TTC549 (cell line): ENCODE data around the gene RSPH10B.
"Not testable (repeated sequence)": the region's sequence is repeated elsewhere in the genome, so short reads cannot be mapped to it uniquely, and the experiment has no call there.

ENCODE experiments used
- FAIRE-seq: peaks from 2 replicates; lab custom pipeline; 2012; peaks lifted over from hg19 to GRCh38; lab: Jason Lieb, UNC

RSPH10B gene

DNA sequence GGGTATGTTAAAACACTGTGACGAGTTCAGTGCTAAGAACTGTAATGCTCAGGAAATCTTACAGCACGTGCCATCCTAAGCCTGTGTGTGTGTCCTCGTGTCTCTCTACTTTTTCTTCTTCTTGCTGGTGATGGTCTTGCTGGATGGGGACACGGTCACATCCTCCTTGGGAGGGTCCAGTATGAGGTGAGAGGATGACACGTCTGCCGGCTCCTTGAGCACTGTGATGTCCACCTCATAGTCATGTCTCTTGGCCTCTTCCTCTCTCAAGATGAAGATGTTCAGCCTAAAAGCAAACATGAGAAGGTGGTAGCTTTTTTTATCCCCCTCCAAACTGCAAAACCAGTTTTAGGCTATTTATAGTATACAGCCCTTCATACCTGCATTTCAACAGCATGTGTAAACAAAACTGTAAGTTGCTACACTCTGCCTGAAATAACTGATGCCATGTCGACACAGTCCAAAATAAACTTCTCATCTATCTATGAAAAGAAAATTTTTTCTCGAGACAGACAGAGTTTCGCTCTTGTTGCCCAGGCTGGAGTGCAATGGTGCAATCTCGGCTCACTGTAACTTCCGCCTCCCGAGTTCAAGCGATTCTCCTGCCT, 44.1 kb downstream of the RSPH10B start:
- not testable (repeated sequence) for FAIRE-seq

DNA sequence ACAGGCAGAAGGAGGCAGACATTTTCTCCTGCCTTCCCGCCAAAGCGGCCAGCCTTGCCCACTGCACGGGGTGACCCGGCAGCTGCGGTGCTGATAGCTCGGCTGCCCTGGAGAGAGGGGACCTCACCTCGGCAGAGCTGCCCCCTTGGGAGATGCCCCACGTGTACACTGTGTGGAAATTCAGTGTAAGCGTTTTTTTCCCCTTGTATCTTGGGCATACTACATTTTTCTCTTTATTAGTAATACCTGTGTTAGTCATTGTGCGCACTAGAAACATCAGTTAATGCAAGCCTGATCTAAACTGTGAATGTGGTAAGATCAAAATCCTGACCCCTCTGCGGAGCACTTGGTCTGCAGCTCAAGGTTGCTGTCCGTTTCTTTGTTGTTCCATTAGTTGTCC, 45.9 kb downstream of the RSPH10B start:
- FAIRE-seq: not testable (repeated sequence)

DNA sequence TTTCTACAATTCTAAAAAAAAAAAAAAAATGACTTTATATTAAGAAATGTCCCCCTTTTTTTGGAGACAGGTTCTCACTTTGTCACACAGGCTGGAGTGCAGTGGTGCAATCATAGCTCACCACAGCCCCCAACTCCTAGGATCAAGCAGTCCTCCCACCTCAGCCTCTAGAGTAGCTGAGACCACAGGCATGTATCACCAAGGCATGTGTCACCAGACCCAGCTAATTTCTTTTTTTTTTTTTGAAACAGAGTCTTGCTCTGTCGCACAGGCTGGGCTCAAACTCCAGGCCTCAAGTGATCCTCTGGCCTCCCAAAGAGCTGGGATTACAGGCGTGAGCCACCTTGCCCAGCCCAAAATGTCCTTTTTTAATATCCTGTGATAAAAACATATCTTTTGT, 46.3 kb downstream of the RSPH10B start:
- not testable (repeated sequence) for FAIRE-seq

DNA sequence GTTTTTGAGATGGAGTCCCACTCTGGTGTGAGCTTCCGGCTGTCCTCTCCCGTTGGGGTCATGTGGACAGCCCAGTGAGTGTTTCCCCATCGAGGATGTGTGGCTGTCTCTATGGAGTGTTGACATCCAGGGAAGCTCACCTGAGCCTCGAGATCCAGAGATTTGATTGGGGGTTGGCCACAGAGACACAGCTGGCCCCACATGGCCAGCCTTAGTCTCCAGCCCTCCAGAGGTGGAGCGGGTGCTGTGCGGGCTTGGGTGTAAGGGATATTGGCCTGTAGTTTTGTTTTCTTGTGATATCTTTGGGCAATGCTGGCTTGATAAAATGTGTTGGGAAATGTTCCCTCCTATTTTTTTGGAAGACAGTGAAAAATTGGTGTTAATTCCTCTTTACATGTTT, 54.0 kb downstream of the RSPH10B start:
- not testable (repeated sequence) for FAIRE-seq

- FAIRE-seq: not testable (repeated sequence)
These were observed 61.7 kb downstream of the RSPH10B start for GRCh38 chr7:5908835-5909234.

DNA sequence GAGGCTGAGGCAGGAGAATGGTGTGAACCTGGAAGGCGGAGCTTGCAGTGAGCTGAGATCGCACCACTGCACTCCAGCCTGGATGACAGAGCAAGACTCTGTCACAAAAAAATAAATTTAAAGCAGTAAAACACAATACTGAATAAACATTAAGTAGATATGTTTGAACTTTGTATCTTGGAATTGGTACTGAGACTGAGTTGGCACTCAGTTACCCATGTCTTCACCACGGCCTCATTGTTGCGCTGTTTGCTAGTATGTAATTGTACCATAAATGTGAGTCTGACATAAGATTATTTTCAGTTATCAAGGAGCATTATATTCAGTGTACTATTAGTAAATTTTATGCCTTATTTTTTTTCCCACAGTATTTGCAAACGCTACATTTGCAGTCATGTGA, 65.8 kb downstream of the RSPH10B start:
- FAIRE-seq: not testable (repeated sequence)

GRCh38 chr7:5903002-5903401, 67.5 kb downstream of the RSPH10B start:
- not testable (repeated sequence) for FAIRE-seq

DNA sequence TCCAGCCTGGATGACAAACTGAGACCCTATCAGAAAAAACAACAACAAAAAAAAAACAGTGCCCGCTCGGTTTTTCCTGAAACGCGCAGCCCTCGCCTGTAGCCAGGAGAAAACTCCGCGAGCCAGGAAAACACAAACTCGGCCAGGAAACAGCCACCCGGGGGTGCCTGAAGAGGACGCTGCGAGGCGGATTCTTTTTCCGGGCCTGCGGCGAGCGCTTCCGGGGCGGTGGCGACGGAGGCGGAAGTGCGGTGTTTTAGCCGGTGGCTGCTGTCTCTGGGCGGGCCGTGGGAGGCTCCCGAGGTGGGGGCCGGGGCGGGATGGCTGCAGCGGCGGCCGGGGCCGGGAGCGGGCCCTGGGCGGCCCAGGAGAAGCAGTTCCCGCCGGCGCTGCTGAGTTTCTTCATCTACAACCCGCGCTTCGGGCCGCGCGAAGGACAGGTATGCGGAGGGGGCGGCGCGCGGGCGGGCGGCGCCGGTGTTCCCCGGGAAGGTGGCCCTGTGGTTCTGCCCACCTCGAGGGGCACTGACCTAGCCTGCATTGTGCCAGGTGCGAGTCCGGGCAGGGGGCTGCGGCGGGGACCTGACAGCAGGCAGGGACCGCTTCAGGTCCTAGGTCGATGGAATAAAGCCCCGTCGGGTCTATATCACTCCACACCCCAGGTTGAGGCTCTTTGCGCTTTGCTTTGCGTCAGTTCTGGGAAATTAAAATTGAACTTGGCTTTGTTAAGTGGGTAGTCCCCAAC, 71.8 kb downstream of the RSPH10B start, which contains the start of gene CCZ1:
Gene CCZ1 (plus strand): TSS at position 254 of the 745 bp plus-strand sequence. CDS start 67 bp downstream, at position 321.
- FAIRE-seq: not testable (repeated sequence)

GRCh38 chr7:5897369-5897919, 73.0 kb downstream of the RSPH10B start:
- not testable (repeated sequence) for FAIRE-seq

GRCh38 chr7:5892498-5892897, 78.0 kb downstream of the RSPH10B start:
- FAIRE-seq: no peak

DNA sequence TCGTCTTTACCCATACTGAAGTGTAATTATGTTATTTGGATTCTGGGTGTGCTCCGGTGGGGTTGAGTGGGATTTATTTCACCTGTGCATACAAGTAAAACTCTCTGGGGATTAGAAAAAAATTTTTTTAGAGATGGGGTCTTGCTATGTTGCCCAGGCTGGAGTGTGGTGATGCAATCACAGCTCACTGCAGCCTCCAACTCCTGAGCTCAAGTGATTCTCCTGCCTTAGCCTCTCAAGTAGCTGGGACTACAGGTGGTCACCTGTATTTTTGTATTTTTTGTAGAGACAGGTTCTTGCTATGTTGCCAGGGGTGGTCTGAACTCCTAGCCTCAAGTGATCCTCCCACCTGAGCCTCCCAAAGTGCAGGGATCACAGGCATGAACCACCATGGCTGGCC, 80.2 kb downstream of the RSPH10B start:
- FAIRE-seq: not testable (repeated sequence)

- not testable (repeated sequence) for FAIRE-seq
These were observed 82.5 kb downstream of the RSPH10B start for GRCh38 chr7:5888021-5888420.

- FAIRE-seq: not testable (repeated sequence)
These were observed 86.1 kb downstream of the RSPH10B start for GRCh38 chr7:5884431-5884830.

DNA sequence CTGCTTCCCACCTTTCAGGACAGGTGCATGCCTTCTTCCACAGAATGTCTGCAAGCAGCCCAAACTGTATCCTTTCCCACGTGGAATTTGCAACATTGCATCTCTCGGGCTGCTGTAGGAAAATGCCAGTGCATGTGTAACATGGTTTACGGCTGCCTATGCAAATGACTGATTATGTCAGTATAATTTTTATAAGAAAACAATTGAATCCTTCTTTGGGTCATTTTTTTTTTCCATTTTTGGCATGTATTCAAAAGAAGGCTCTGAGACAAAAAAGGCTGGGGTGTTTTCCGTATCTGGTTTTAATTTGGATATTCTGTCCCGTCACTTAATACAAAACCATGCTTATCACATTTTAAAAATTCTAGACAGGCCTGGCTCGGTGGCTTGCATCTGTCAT, 90.4 kb downstream of the RSPH10B start:
- FAIRE-seq: not testable (repeated sequence)

GRCh38 chr7:5879591-5879990, 90.9 kb downstream of the RSPH10B start:
- FAIRE-seq: not testable (repeated sequence)
